GM18505 (cell line): ENCODE results near the gene MAST2.
"Not testable (repeated sequence)": the region's sequence is repeated elsewhere in the genome, so short reads cannot be mapped to it uniquely, and the experiment has no call there.

Experiments
- ATAC-seq: cut with Tn5 transposase; IDR thresholded peaks from one replicate; pipeline ENCODE4 v1.9.1; 2021; ENCODE audit not compliant: unreplicated experiment
- POLR2A ChIP-seq: IDR thresholded peaks from 4 replicates; pipeline ENCODE4 v1.6.1; 2011; ENCODE audit warnings: borderline replicate concordance; ENCODE audit not compliant: insufficient read depth, insufficient read length; ENCODE audit errors: extremely low read depth

Gene MAST2

DNA sequence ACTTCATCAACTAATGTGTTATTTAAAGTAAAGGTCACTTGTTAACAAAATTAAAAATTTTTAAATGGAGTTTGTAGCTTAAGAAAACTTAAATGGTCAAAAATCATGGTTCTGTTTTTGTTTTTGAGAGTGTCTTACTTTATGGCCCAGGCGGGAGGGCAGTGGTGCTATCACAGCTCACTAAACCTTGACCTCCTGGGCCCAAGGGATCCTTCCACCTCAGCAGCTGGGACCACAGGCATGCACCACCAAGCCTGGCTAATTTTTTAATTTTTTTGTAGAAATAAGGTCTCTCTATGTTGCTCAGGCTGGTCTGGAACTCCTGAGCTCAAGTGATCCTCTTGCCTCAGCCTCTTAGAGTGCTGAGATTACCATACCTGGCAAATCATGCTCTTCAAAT lies 111.4 kb downstream of the MAST2 start:
- TF ChIP-seq POLR2A = no peak
- no peak for ATAC-seq

DNA sequence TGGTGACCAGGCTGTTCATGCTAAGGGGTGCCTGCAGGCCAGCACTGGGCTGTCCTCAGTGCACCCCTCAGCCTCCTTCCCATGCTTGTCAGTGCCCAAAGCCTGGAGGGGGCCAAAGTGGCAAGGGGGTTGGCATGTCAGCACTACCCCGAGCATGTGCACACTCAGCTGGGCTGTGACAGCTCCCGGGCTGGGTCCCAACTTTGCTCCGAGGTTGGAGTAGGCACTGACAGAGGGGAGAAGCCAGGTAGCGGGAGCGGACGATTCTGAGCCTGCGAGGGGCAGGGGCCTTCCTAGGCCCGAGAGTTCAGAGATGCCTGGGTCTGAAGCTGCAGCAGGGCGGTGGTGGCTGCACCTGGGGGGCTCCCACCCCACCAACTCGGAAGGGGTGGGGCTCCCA lies 119.0 kb downstream of the MAST2 start:
- no peak for TF ChIP-seq POLR2A
- no peak for ATAC-seq

DNA sequence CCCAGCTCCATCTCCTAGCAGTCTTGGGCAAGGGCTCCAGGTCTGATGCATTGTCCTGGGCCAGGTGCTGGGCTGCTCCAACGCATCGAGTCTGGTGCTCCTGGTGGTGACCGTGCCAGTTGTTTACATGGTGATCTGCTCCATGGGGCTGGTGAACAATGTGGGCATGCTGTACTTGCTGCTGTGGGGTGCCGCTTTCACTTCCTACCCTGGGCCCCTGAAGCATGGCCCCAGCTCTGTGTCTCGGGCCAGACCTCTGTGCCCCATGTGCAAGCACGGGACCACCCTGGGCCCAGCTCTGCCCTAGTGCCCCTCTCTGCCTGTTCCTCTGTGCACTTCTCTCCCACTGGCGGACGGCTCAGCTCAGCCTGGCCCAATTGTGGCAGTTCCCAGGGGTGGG lies 119.4 kb downstream of the MAST2 start:
- TF ChIP-seq POLR2A = no peak
- ATAC-seq = no peak

DNA sequence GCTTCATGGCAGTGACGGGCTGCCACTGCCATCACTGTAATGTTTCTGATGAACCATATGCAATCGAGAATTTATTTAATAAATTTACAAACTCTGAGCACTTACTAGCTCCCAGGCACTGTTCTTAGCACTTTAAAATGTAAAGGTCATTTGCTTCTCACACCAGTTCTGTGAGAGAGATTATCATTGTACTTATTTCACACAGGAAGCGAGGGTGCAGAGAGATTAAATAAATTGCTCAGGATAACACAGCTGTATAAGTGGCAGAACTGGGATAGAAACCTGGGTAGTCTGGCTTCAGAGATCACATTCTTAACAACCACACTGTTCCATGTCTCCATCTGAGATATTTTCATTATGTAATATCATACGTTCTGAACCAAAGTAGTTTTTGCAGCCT lies 119.9 kb downstream of the MAST2 start:
- TF ChIP-seq POLR2A = no peak
- no peak for ATAC-seq

DNA sequence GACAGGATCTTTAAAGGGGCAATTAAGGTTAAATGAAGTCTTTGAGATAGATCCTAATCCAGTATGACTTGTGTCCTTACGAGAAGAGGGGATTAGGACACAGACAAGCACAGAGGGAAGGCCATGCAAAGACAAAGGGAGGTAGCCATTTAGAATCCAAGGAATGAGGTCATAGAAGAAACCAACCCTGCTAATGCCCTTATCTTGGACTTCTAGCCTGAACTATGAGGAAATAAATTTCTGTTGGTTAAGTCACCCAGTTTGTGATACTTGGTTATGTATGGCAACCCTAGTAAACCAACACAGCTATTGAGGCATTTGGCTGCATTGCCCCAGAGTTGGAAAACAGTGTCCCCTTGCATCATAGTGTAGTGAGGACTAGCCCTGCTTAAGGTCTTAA lies 121.3 kb downstream of the MAST2 start:
- ATAC-seq = no peak
- no peak for TF ChIP-seq POLR2A

DNA sequence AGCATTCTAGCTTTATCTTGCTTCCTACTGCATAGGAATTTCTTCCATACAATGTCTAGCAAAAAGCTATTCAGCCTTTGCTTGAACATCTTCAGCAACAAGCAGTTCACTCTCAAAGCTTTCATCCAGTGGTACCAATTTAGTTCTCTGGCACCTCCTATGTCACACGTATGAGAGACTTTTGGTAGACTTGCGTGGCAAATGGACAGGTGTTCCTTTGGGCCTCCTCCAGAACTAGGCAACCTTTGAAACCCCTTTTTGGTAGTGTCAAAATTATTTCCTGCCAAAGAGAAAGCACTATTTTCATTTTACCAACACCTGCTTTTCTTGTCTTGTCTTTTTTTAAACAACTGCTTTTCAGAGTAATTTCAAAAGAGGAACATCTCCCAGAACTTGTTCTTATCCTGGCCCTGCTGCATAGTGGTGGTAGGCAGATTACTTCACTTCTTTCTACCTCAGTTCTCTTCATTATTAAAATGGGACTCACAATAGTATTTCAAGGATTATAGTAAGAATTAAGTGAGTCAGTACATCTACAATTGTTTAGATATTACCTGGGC lies 122.4 kb downstream of the MAST2 start:
- no peak for TF ChIP-seq POLR2A
- ATAC-seq = no peak

DNA sequence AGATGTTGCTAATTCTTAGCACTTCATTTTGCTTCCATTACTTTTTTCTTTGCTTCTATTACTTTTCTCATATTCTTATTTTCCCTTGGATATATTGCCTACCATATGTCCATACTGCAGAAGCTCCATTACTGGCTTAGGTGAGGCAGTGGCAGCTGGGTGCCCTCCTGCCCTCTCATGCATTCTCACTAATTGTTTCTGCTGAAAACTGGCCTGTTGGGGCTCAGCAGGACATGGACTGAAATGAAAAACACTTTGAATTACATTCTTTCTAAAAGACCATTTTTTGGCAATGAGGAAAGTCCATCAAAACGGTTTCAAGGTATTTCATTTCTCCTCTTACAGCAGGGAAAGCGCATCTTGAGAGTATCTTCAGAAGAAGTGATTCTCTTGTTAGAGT lies 122.9 kb downstream of the MAST2 start:
- no peak for ATAC-seq
- no peak for TF ChIP-seq POLR2A

DNA sequence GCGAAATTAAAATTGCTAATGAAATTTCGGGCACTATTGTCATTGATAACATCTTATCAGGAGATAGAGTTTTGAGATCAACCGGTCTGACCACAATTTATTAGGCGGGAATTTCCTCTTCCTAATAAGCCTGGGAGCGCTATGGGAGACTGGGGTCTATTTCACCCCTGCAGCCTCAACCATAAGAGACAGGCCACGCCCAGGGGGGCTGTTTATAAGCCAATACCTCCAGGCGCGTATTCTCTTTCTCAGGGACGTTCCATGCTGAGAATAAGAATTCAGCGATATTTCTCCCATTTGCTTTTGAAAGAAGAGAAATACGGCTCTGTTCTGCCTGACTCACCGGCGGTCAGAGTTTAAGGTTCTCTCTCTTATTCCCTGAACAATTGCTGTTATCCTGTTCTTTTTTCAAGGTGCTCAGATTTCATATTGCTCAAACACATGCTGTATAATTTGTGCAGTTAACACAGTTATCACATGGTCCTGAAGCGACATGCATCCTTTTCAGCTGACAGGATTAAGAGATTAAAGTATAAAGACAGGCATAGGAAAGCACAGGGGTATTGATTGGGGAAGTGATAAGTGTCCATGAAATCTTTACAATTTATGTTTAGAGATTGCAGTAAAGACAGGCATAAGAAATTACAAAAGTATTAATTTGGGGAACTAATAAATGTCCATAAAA lies 124.0 kb downstream of the MAST2 start:
- not testable (repeated sequence) for ATAC-seq

DNA sequence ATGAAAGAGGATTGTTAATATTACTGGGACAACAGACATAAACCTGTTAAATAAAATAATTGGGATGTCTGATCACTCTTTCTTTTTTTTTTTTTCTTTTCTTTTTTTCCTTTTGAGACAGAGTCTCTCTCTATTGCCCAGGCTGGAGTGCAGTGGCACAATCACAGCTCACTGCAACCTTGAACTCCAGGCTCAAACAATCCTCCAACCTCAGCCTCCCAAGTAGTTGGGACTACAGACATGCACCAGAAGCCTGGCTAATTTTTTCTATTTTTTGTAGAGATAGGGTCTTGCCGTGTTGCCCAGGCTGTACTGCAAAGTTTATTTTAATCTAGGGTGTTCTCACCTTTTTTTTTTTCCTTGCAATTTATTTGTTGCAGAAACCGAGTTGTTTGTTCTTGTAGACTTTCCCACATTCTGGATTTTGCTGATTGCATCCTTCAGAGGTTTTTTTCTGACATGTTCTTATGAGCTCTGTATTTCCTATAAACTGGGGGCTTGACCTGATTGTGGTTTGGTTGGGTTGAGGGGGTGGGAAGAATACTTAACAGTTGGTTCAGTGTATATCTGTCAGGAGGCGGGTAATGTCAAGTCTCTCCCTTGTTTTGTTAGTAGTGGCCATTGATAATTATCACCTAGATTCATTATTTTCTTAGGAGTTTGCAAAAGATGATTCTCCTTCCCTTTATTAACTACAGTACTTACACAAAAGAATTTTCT lies 125.2 kb downstream of the MAST2 start:
- ATAC-seq = no peak

DNA sequence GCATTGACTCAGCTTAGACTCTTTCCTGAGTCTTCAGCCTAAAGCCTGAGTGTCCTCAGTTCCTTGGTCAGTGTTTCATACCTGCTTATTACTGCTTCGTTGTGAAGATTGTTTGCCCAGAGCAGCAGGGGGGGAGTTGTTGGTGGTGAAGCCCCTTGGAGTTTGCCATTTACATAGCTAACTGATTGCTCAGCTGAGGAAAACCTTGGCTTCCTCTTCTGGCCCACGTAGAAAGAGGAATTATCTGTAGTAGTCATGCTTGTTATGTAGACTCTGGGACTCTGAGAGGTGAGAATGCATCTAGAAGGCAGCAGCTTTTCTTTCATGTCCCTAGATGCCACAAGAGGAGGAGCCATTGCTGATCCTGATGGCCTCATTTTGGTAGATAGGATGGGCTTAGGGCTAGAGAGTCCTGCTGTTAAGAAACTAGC lies 125.9 kb downstream of the MAST2 start:
- TF ChIP-seq POLR2A = no peak
- ATAC-seq = no peak

More for the DNA sequence above, 125.2 kb downstream of the MAST2 start:
- no peak for TF ChIP-seq POLR2A

DNA sequence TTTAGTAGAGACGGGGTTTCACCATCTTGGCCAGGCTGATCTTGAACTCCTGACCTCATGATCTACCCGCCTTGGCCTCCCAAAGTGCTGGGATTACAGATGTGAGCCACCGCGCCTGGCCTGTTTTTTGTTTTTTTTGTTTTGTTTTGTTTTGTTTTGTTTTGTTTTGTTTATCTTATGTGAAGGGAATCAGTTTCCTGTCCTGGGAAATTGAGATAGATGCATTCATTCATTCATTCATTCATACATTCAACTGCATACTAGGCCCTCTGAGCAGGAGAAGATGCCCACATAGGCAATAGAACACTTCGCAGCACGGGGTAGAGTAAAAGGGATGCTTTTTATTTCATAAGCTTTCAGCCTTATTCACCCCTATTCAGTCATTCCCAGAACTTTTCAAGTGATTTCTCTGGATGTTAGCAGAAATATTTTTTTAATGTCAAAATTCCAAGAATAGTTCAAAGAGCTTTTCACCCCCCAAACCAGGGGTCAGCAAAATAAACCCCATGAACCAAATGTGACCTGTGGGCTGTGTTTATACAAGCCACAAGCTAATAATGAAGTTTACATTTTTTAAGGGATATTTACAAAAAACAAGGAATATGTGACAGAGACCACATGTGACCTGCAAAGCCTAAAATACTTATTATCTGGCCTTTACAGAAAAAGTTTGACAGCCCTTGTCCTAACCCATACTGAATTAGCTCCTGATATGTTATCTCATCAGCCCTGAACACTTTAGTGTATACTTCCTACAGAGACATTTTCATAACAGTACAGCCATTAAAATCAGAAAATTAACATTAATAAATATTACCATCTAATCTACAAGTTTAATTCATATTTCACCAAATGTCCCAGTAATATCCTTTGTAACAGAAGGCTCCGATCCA lies 127.1 kb downstream of the MAST2 start:
- no peak for ATAC-seq
- no peak for TF ChIP-seq POLR2A

DNA sequence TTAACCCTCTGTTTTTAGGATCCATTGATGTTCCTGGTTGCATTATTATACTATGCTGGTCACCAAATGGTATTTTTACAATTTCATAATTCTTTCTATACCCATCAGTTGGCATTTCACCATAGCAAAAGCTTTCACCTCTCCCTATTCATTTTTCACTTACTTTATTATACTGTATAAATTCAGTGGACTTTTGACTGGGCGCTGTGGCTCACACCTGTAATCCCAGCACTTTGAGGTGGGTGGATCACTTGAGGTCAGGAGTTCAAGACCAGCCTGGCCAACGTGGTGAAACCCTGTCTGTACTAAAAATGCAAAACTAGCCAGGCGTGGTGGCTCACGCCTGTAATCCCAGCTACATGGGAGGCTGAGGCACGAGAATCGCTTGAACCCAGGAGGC lies 128.8 kb downstream of the MAST2 start:
- ATAC-seq = not testable (repeated sequence)

DNA sequence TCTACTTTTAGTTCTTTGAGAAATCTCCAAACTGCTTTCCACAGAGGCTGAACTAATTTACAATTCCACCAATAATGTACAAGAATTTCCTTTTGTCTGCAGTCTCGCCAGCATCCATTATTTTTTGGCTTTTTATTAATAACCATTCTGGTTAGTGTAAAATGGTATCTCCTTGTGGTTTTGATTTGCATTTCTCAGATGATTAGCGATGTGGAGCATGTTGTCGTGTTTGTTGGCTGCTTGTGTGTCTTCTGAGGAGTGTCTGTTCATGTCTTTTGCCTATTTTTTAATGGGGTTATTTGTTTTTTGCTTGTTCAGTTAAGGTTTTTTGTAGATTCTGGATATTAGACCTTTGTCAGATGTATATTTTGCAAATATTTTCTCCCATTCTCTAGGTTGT lies 131.5 kb downstream of the MAST2 start:
- no peak for ATAC-seq
- TF ChIP-seq POLR2A = no peak
